ENCODE measurements around the gene NEK6. TPM values are rescaled to one million over a fixed set of nuclear protein-coding genes. Genes with fewer than 3 reads are reported as not detected.
"Not testable (repeated sequence)": the region's sequence is repeated elsewhere in the genome, so short reads cannot be mapped to it uniquely, and the experiment has no call there.

The NEK6 gene
- total RNA-seq, 3 donors from 2014 or later (not counting 1 experiment from before 2014, with no cell fraction given) = 25.0 to 34.9 (median 33.0) TPM

DNA sequence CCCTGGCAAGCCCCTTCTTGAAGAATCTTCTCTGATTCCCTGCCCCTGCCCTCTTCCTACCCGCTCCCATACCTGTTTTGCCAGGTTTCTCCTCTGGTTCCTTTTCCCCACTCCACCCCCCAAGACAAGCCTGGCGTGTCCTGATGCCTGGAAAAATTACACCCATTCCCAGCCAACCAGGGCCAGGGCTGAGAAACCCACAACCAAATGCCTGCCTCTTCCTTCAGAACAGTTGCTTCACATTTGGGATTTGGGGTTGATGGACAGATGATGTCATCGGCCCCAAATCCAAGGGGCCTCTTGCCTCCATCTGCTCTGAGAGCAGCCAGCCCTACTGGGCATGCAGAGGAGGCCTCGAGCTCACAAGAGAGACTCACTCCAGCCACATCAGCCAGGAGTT is 8.8 kb upstream of the NEK6 start:
- H3K27me3 Mint-ChIP-seq (ENCODE audit: low read depth in 2 of 2) = no peaks in the 10 kb centered on the region
- peaks cover 4% of the 10 kb centered on the region for H3K4me1 ChIP-seq (ENCODE audit: control insufficient read depth, insufficient read depth, low read length)
- H3K36me3 Mint-ChIP-seq = no peaks in the 10 kb centered on the region
- intact Hi-C loops (cut with micrococcal nuclease) = no loop called here
- 93% methylated on average over 4 of the region's 4 CpGs for WGBS (ENCODE audit: insufficient coverage)
- ATAC-seq (no peak), DNase-seq (no peak)
- H3K4me1 Mint-ChIP-seq = peaks cover 0 to 11% of the 10 kb centered on the region in 2 donors
- no peaks in the 10 kb centered on the region for H3K9me3 Mint-ChIP-seq
- no peaks in the 10 kb centered on the region for H3K36me3 ChIP-seq (ENCODE audit: control insufficient read depth, insufficient read depth, low read length)
- no peak overlapping the region for H3K27ac ChIP-seq (ENCODE audit: low read length)
- TF ChIP-seq, protein P1, sequence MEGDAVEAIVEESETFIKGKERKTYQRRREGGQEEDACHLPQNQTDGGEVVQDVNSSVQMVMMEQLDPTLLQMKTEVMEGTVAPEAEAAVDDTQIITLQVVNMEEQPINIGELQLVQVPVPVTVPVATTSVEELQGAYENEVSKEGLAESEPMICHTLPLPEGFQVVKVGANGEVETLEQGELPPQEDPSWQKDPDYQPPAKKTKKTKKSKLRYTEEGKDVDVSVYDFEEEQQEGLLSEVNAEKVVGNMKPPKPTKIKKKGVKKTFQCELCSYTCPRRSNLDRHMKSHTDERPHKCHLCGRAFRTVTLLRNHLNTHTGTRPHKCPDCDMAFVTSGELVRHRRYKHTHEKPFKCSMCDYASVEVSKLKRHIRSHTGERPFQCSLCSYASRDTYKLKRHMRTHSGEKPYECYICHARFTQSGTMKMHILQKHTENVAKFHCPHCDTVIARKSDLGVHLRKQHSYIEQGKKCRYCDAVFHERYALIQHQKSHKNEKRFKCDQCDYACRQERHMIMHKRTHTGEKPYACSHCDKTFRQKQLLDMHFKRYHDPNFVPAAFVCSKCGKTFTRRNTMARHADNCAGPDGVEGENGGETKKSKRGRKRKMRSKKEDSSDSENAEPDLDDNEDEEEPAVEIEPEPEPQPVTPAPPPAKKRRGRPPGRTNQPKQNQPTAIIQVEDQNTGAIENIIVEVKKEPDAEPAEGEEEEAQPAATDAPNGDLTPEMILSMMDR (IDR thresholded peaks at IDR 0.05) = no peak
- H3K4me3 Mint-ChIP-seq = no peak overlapping the region
- no peaks in the 10 kb centered on the region for H3K9me3 ChIP-seq (ENCODE audit: control insufficient read depth, insufficient read depth, low read length)
- no peak overlapping the region for H3K4me3 ChIP-seq (ENCODE audit: low read length)
- H3K27me3 ChIP-seq (ENCODE audit: control insufficient read depth, insufficient read depth, low read length) = no peaks in the 10 kb centered on the region
- H3K27ac Mint-ChIP-seq = no peak overlapping the region

DNA sequence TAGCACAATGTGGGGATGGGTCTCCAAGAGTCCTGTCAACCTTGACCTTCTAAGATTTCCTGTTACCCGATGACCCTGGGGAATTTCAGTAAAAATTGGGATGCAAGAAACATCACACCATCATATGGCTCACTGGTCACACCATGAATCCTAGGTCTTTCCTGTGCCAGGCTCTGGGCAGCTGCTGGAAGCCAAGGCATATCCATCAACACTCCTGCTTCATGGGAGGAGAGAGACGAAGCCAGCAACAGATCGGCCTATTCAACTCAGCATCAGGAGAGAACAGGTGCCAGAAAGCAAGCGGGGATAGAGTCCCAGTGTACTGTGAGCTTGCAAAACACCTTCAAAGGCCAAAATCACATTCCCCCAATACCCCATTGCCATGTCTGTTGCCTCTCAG is 6.5 kb upstream of the NEK6 start:
- Histone ChIP-seq H3K4me1 (ENCODE audit: control insufficient read depth, insufficient read depth, low read length) (peaks cover 4% of the 10 kb centered on the region), H3K4me3 (ENCODE audit: low read length) (no peak overlapping the region), H3K27ac (ENCODE audit: low read length) (no peak overlapping the region), H3K9me3 (ENCODE audit: control insufficient read depth, insufficient read depth, low read length) (no peaks in the 10 kb centered on the region), H3K27me3 (ENCODE audit: control insufficient read depth, insufficient read depth, low read length) (no peaks in the 10 kb centered on the region), H3K36me3 (ENCODE audit: control insufficient read depth, insufficient read depth, low read length) (no peaks in the 10 kb centered on the region)
- DNase-seq (no peak), ATAC-seq (no peak)
- intact Hi-C loops (cut with micrococcal nuclease) = loop anchor here (10.0 kb wide), 1 partner anchor 126 kb away; no protein-coding TSS in a partner anchor
- no peaks in the 10 kb centered on the region for H3K36me3 Mint-ChIP-seq
- TF ChIP-seq, protein P1 (IDR thresholded peaks at IDR 0.05) = no peak
- no peaks in the 10 kb centered on the region for H3K9me3 Mint-ChIP-seq
- WGBS (ENCODE audit: insufficient coverage) = 85% methylated on average over 4 of the region's 4 CpGs
- no peaks in the 10 kb centered on the region for H3K27me3 Mint-ChIP-seq (ENCODE audit: low read depth in 2 of 2)
- H3K4me1 Mint-ChIP-seq = peaks cover 0 to 15% of the 10 kb centered on the region in 2 donors
- H3K27ac Mint-ChIP-seq = no peak overlapping the region
- no peak overlapping the region for H3K4me3 Mint-ChIP-seq

DNA sequence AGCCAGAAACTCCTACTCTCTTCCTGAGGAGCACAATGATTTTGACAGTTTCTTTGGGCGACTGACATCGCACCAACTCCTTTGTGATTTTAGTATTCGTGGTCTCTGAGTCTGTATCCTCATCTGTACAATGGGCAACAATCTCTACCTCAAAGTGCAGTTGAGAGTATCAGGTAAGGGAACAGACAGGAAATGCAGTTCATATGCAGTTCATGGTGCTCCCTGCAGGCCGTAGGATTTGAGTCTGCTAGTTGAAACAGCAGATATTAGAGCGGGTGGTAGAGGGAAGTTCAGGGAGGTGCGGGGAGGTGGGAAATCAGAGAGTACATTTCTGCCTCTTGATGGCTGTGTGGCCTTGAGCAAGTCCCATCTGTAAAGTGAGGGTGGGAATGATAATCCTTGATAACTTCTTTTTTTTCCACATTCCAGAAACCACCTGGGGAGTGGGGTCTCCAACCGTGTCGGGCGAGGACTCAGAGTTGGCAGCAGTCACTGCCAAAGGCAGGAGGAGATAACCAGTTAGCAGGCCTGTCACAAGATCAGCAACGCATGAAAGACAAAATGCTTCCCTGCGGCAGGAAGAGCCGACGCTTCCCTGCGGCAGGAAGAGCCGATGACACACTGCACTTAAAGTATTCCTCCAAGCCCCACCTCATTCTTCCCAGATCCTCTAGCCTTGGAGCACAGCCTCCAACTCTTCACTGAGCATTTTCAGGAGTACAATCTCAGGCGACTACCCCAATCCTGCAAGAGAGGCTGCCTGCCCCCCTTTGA is 6.0 kb upstream of the NEK6 start:
- peaks cover 4% of the 10 kb centered on the region for H3K4me1 ChIP-seq (ENCODE audit: control insufficient read depth, insufficient read depth, low read length)
- H3K27ac ChIP-seq (ENCODE audit: low read length) = no peak overlapping the region
- 89% methylated on average over 16 of the region's 16 CpGs for WGBS (ENCODE audit: insufficient coverage)
- no peak overlapping the region for H3K4me3 ChIP-seq (ENCODE audit: low read length)
- no peak overlapping the region for H3K4me3 Mint-ChIP-seq
- DNase-seq = no peak
- no peak overlapping the region for H3K27ac Mint-ChIP-seq
- H3K9me3 Mint-ChIP-seq = no peaks in the 10 kb centered on the region
- H3K9me3 ChIP-seq (ENCODE audit: control insufficient read depth, insufficient read depth, low read length) = no peaks in the 10 kb centered on the region
- no peak for ATAC-seq
- H3K4me1 Mint-ChIP-seq = peaks cover 0 to 19% of the 10 kb centered on the region in 2 donors
- TF ChIP-seq, protein P1 (IDR thresholded peaks at IDR 0.05) = no peak
- no peaks in the 10 kb centered on the region for H3K27me3 ChIP-seq (ENCODE audit: control insufficient read depth, insufficient read depth, low read length)
- no peaks in the 10 kb centered on the region for H3K36me3 Mint-ChIP-seq
- intact Hi-C loops (cut with micrococcal nuclease) = loop anchor here (10.0 kb wide), 1 partner anchor 127 kb away; no protein-coding TSS in a partner anchor
- no peaks in the 10 kb centered on the region for H3K36me3 ChIP-seq (ENCODE audit: control insufficient read depth, insufficient read depth, low read length)
- H3K27me3 Mint-ChIP-seq (ENCODE audit: low read depth in 2 of 2) = no peaks in the 10 kb centered on the region

DNA sequence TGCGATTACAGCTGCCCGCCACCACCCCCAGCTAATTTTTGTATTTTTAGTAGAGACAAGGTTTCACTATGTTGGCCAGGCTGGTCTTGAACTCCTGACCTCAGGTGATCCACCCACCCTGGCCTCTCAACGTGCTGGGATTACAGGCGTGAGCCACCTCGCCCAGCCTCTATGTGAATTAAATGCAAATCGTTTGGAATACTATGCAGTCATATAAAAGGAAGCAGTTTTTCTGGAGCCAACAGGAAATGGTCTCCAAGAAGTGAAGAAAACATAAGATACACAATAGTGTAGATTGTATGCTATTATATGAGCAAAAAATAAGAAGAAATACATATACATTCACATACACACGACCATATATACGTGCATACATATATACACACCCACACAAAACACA is 4.9 kb upstream of the NEK6 start:
- not testable (repeated sequence) for DNase-seq; H3K36me3 Mint-ChIP-seq; H3K27me3 ChIP-seq (ENCODE audit: control insufficient read depth, insufficient read depth, low read length); H3K27ac Mint-ChIP-seq; H3K4me3 ChIP-seq (ENCODE audit: low read length); ATAC-seq; H3K36me3 ChIP-seq (ENCODE audit: control insufficient read depth, insufficient read depth, low read length); H3K4me3 Mint-ChIP-seq; H3K27ac ChIP-seq (ENCODE audit: low read length); H3K27me3 Mint-ChIP-seq (ENCODE audit: low read depth in 2 of 2); H3K9me3 Mint-ChIP-seq; H3K9me3 ChIP-seq (ENCODE audit: control insufficient read depth, insufficient read depth, low read length)
- WGBS (ENCODE audit: insufficient coverage) = 96% methylated on average over 4 of the region's 8 CpGs
- peaks cover 0 to 23% of the 10 kb centered on the region in 2 donors for H3K4me1 Mint-ChIP-seq
- peaks cover 11% of the 10 kb centered on the region for H3K4me1 ChIP-seq (ENCODE audit: control insufficient read depth, insufficient read depth, low read length)
- intact Hi-C loops (cut with micrococcal nuclease) = loop anchor here (10.0 kb wide), 1 partner anchor 128 kb away; no protein-coding TSS in a partner anchor
